Mesenchymal stem cell (in vitro differentiated cells and primary cell): ENCODE results near the gene DENND4A.

Experiments
- DNase-seq: peaks from one replicate; pipeline ENCODE4 v3.0.0-alpha.2; 2013
- H2AFZ ChIP-seq: one replicate; pipeline ENCODE4 v1.6.1; 2013; ENCODE audit warnings: low read depth, mild to moderate bottlenecking, control low read depth, inconsistent platforms, low read length, moderate library complexity
- H2AK5ac ChIP-seq: 2 replicates; pipeline ENCODE4 v1.6.1; 2013; ENCODE audit warnings: low read length, moderate library complexity, mild to moderate bottlenecking, inconsistent platforms; ENCODE audit not compliant: severe bottlenecking
- H2BK120ac ChIP-seq: one replicate; pipeline ENCODE4 v1.6.1; 2013; ENCODE audit warnings: low read depth, mild to moderate bottlenecking, inconsistent platforms, low read length, moderate library complexity
- H2BK12ac ChIP-seq, 2 experiments: one replicate each; pipeline ENCODE4 v1.6.1; 2013; ENCODE audit warnings: inconsistent platforms in 2 of 2, low read length in 2 of 2, mild to moderate bottlenecking in 2 of 2, moderate library complexity in 2 of 2, control low read depth in 1 of 2
- H2BK15ac ChIP-seq: one replicate; pipeline ENCODE4 v1.6.1; 2013; ENCODE audit warnings: mild to moderate bottlenecking, low read depth, inconsistent platforms; ENCODE audit not compliant: poor library complexity, severe bottlenecking
- H2BK5ac ChIP-seq: 2 replicates; pipeline ENCODE4 v1.6.1; 2013; ENCODE audit warnings: low read depth, mild to moderate bottlenecking, low read length, control low read depth, inconsistent platforms; ENCODE audit not compliant: poor library complexity, severe bottlenecking
- H3K14ac ChIP-seq, 2 experiments: one replicate each; pipeline ENCODE4 v1.6.1; 2013; ENCODE audit warnings: inconsistent platforms in 2 of 2, low read length in 2 of 2, control low read depth in 1 of 2, mild to moderate bottlenecking in 1 of 2, moderate library complexity in 1 of 2
- H3K18ac ChIP-seq, 2 experiments: one replicate each; pipeline ENCODE4 v1.6.1; 2013; ENCODE audit warnings: inconsistent platforms in 2 of 2, low read length in 2 of 2, control low read depth in 1 of 2, low read depth in 1 of 2, mild to moderate bottlenecking in 1 of 2
- H3K23ac ChIP-seq, 2 experiments: one replicate each; pipeline ENCODE4 v1.6.1; 2013; ENCODE audit warnings: inconsistent platforms in 2 of 2, low read length in 2 of 2, mild to moderate bottlenecking in 2 of 2, moderate library complexity in 2 of 2, control low read depth in 1 of 2
- H3K27ac ChIP-seq: 2 replicates; pipeline ENCODE4 v1.5.1; 2013; ENCODE audit warnings: mild to moderate bottlenecking, moderate library complexity, low read length, control low read depth, inconsistent platforms; ENCODE audit not compliant: poor library complexity, severe bottlenecking
- H3K27me3 ChIP-seq, 2 experiments: 2 replicates each; pipeline versions ENCODE4 v1.6.1 to v1.7.0; 2013; ENCODE audit warnings: low read length in 2 of 2, mild to moderate bottlenecking in 2 of 2, moderate library complexity in 2 of 2, control low read depth in 1 of 2, inconsistent platforms in 1 of 2; ENCODE audit not compliant: control insufficient read depth in 1 of 2, insufficient read depth in 1 of 2
- H3K36me3 ChIP-seq, 2 experiments: 2 replicates each; pipeline versions ENCODE4 v1.6.1 to v1.7.0; 2013; ENCODE audit warnings: low read length in 2 of 2, control low read depth in 1 of 2, inconsistent platforms in 1 of 2, low read depth in 1 of 2, mild to moderate bottlenecking in 1 of 2; ENCODE audit not compliant: insufficient read depth in 2 of 2, control insufficient read depth in 1 of 2
- H3K4ac ChIP-seq, 2 experiments: one replicate each; pipeline ENCODE4 v1.6.1; 2013; ENCODE audit warnings: inconsistent platforms in 2 of 2, low read length in 2 of 2, mild to moderate bottlenecking in 2 of 2, moderate library complexity in 2 of 2, control low read depth in 1 of 2, low read depth in 1 of 2
- H3K4me1 ChIP-seq: 2 replicates; pipeline ENCODE4 v1.6.1; 2013; ENCODE audit warnings: low read depth, low read length, control low read depth; ENCODE audit not compliant: control insufficient read depth, insufficient read depth
- H3K4me2 ChIP-seq: 2 replicates; pipeline ENCODE4 v1.6.1; 2013; ENCODE audit warnings: low read length, mild to moderate bottlenecking, inconsistent platforms; ENCODE audit not compliant: poor library complexity, severe bottlenecking
- H3K4me3 ChIP-seq, 2 experiments: 2 replicates each; pipeline versions ENCODE4 v1.5.1 to v1.7.0; 2013; ENCODE audit warnings: low read length in 2 of 2, mild to moderate bottlenecking in 2 of 2, control low read depth in 1 of 2, low read depth in 1 of 2; ENCODE audit not compliant: insufficient read depth in 1 of 2
- H3K79me1 ChIP-seq: replicated peaks from 2 replicates; pipeline ENCODE4 v1.6.1; 2013; ENCODE audit warnings: mild to moderate bottlenecking, control low read depth, low read length, inconsistent platforms; ENCODE audit not compliant: poor library complexity, severe bottlenecking
- H3K9ac ChIP-seq: 2 replicates; pipeline ENCODE4 v1.7.0; 2013; ENCODE audit warnings: mild to moderate bottlenecking, low read length, moderate library complexity
- H3K9me3 ChIP-seq: 2 replicates; pipeline ENCODE4 v1.7.0; 2013; ENCODE audit warnings: mild to moderate bottlenecking, low read length; ENCODE audit not compliant: control insufficient read depth
- H4K8ac ChIP-seq: one replicate; pipeline ENCODE4 v1.6.1; 2013; ENCODE audit warnings: inconsistent platforms, mild to moderate bottlenecking, low read length, moderate library complexity
- H4K91ac ChIP-seq: one replicate; pipeline ENCODE4 v1.6.1; 2013; ENCODE audit warnings: mild to moderate bottlenecking, low read length, inconsistent platforms
- WGBS: methylation state at CpG from one replicate; pipeline ENCODE4 v1.1.7; 2013; ENCODE audit warnings: mixed read lengths; 5-methylcytosine and 5-hydroxymethylcytosine counted together

Gene DENND4A

DNA sequence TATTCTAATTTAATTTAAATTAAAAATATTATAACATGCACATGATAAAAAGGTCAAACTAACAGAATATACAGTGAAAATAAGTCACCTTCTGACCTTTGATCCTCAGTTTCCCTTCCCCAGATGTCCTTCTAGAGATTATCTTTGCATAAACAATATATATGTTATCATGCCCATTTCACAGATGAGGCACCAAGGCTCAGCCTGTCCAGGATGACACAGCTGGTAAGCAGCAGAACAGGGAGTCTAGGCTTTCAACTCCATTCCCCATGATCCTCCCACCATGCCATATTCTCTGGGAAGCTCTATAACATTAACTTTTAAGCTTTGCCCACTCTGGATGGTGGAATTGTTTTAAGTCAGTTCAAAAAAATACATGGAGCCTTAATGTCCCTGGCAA is 169.0 kb downstream of the DENND4A start:
- Histone ChIP-seq H3K27me3 (no peaks in the 10 kb centered on the region), H3K9me3 (no peaks in the 10 kb centered on the region), H2AK5ac (no peak overlapping the region), H4K91ac (no peak overlapping the region), H3K79me1 (peaks cover 1% of the 10 kb centered on the region), H2BK12ac (no peak overlapping the region), H3K4me3 (no peak overlapping the region), H3K23ac (no peak overlapping the region), H3K36me3 (peaks cover 16 to 32% of the 10 kb centered on the region in 2 experiments), H3K4ac (no peak overlapping the region), H2BK120ac (no peak overlapping the region), H3K14ac (no peak overlapping the region), H2AFZ (no peak overlapping the region), H3K9ac (no peak overlapping the region), H2BK5ac (no peak overlapping the region), H3K27ac (no peak overlapping the region), H3K4me2 (no peak overlapping the region), H3K4me1 (no peaks in the 10 kb centered on the region), H2BK15ac (no peak overlapping the region), H4K8ac (no peak overlapping the region), H3K18ac (no peak overlapping the region)
- no peak for DNase-seq

DNA sequence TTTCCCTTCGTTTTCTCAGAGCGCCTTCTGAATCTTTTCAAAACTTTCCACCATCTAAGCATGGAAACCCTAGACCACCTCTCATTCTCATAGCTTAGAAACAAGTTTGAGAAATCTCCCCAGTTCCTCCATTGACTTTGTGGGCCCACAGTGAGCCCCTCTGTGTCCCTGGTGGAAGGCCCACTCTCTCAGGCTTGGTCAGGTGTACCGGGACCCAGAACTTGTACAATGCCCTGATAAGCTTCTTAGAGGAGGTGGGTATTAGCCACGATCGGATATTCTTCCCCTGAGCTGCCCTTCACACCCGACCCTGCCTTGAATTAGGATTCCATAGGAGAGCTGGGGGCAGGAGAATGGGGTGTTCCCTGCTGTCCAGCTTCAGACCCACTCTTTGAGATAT is 170.5 kb downstream of the DENND4A start, which contains the start of gene SLC24A1:
SLC24A1 (plus strand) TSS at position 301 of the 400 bp plus-strand sequence. CDS start 2,143 bp downstream, outside the sequence.
- Histone ChIP-seq H3K27ac (no peak within 1 kb of the TSS), H3K23ac (no peak within 1 kb of the TSS), H3K4me1 (no peaks in the 10 kb centered on the region), H3K4me3 (no peak within 1 kb of the TSS), H4K8ac (no peak within 1 kb of the TSS), H3K4ac (no peak within 1 kb of the TSS), H2BK12ac (no peak within 1 kb of the TSS), H3K4me2 (no peak within 1 kb of the TSS), H3K9ac (no peak within 1 kb of the TSS), H3K9me3 (no peaks in the 10 kb centered on the region), H3K27me3 (no peaks in the 10 kb centered on the region), H3K18ac (no peak within 1 kb of the TSS), H2BK15ac (no peak within 1 kb of the TSS), H3K14ac (no peak within 1 kb of the TSS), H2BK5ac (no peak within 1 kb of the TSS), H2AFZ (no peak within 1 kb of the TSS), H3K79me1 (peaks cover 1% of the 10 kb centered on the region), H4K91ac (no peak within 1 kb of the TSS), H2AK5ac (no peak within 1 kb of the TSS), H3K36me3 (peaks cover 16 to 32% of the 10 kb centered on the region in 2 experiments), H2BK120ac (no peak within 1 kb of the TSS)
- WGBS, result 94% methylated on average over 6 of the region's 6 CpGs
- DNase-seq, result no peak

DNA sequence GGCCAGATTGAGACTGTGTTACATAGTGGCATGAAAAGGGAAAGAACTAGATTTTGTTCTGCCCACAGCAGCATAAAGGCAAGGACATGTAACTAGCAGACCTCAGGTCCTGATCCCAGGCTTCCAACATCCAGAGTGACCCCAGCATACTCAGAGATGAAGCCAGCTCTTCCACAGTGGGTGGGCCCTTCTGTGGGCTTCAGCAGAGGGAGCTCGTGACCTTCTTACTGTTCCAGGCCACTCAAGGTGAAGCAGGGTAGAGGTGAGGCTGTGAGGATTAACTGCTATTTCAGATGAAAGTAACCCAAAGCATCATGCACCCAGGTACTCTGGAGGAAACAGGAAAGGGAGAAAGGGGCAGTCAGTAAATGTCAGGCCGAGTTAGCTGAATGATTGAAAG is 171.3 kb downstream of the DENND4A start:
- Histone ChIP-seq H3K27me3 (no peaks in the 10 kb centered on the region), H2BK5ac (no peak overlapping the region), H3K4ac (no peak overlapping the region), H2AFZ (no peak overlapping the region), H3K18ac (no peak overlapping the region), H2BK12ac (no peak overlapping the region), H3K79me1 (peaks cover 1% of the 10 kb centered on the region), H3K4me2 (no peak overlapping the region), H3K14ac (no peak overlapping the region), H3K27ac (no peak overlapping the region), H2BK15ac (no peak overlapping the region), H3K9ac (no peak overlapping the region), H2AK5ac (no peak overlapping the region), H3K36me3 (peaks cover 16 to 26% of the 10 kb centered on the region in 2 experiments), H4K91ac (no peak overlapping the region), H2BK120ac (no peak overlapping the region), H4K8ac (no peak overlapping the region), H3K4me1 (no peaks in the 10 kb centered on the region), H3K4me3 (no peak overlapping the region), H3K9me3 (no peaks in the 10 kb centered on the region), H3K23ac (no peak overlapping the region)
- 92% methylated on average over 2 of the region's 2 CpGs for WGBS
- DNase-seq, result no peak

DNA sequence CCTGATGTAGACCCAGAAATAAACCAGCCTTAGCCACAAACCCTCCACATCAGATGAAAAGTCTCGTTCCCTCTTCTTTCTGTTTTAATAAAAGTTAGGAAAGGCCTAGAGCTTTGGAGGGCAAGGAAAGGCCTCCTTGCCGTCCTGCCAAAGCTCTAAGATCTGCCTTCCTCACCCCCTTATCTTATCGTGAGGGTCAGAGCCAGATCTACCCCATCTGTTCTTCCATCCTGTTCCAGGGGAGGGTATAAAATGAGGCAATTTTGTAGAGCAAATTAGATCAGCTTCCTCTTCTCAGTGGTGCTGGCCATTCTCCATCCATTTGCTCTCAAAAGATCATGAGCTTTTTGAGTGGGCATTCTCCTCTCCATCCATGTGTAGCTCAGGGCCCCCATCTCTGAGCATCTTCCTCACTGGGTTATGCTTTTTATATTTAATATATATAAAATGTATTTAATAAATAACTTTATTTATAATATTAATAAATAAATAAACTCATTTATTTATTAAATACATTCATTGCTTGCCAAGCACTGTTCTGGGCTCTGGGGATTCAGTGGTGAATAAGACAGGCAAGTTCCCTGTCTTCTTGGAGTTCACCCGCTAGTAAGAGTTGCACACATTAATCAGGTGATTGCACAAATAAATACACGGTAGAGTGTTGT is 172.3 kb downstream of the DENND4A start:
- Histone ChIP-seq H2BK12ac (no peak overlapping the region), H3K4ac (no peak overlapping the region), H2BK5ac (no peak overlapping the region), H4K8ac (no peak overlapping the region), H3K4me1 (no peaks in the 10 kb centered on the region), H2BK120ac (no peak overlapping the region), H3K23ac (no peak overlapping the region), H3K4me3 (no peak overlapping the region), H3K14ac (no peak overlapping the region), H3K27ac (no peak overlapping the region), H2AK5ac (no peak overlapping the region), H3K36me3 (peaks cover 5 to 15% of the 10 kb centered on the region in 2 experiments), H3K9me3 (no peaks in the 10 kb centered on the region), H3K9ac (no peak overlapping the region), H3K4me2 (no peak overlapping the region), H2AFZ (no peak overlapping the region), H3K18ac (no peak overlapping the region), H3K79me1 (peaks cover 1% of the 10 kb centered on the region), H4K91ac (peak overlapping the region; percentile 2), H3K27me3 (no peaks in the 10 kb centered on the region), H2BK15ac (no peak overlapping the region)
- no peak for DNase-seq
- 100% methylated on average over 4 of the region's 5 CpGs for WGBS
